Islet of Langerhans (tissue), 1 donor: ENCODE results near the gene CDCP1.
"Not testable (repeated sequence)": the region's sequence is repeated elsewhere in the genome, so short reads cannot be mapped to it uniquely, and the experiment has no call there.

Experiments
- FAIRE-seq: peaks from one replicate; lab custom pipeline; 2011; peaks lifted over from hg19 to GRCh38; lab: Jason Lieb, UNC

The CDCP1 gene

GRCh38 chr3:45169125-45169904 is 23.1 kb upstream of the CDCP1 start:
- FAIRE-seq: no peak

- no peak for FAIRE-seq
Observed at GRCh38 chr3:45168451-45168850, 22.3 kb upstream of the CDCP1 start.

- FAIRE-seq: peak; percentile 96
Observed at GRCh38 chr3:45167011-45167911, 21.1 kb upstream of the CDCP1 start.

GRCh38 chr3:45166321-45166879 is 20.2 kb upstream of the CDCP1 start:
- FAIRE-seq: no peak

GRCh38 chr3:45165497-45166283 is 19.5 kb upstream of the CDCP1 start:
- no peak for FAIRE-seq

GRCh38 chr3:45164056-45164455 is 17.9 kb upstream of the CDCP1 start:
- FAIRE-seq: no peak

GRCh38 chr3:45163481-45163880 is 17.3 kb upstream of the CDCP1 start:
- no peak for FAIRE-seq

GRCh38 chr3:45154641-45155147 is 8.5 kb upstream of the CDCP1 start:
- FAIRE-seq: no peak

- FAIRE-seq: no peak
Observed at GRCh38 chr3:45153658-45154437, 7.7 kb upstream of the CDCP1 start.

GRCh38 chr3:45152307-45152706 is 6.1 kb upstream of the CDCP1 start:
- no peak for FAIRE-seq

GRCh38 chr3:45151100-45151499 is 4.9 kb upstream of the CDCP1 start:
- no peak for FAIRE-seq

GRCh38 chr3:45148921-45149320 is 2.7 kb upstream of the CDCP1 start:
- no peak for FAIRE-seq

- FAIRE-seq: no peak
Observed at GRCh38 chr3:45145223-45145622, 955 bp downstream of the CDCP1 start.

GRCh38 chr3:45143673-45144671 is 2.2 kb downstream of the CDCP1 start:
- FAIRE-seq: no peak

GRCh38 chr3:45140770-45141155 is 5.4 kb downstream of the CDCP1 start:
- not testable (repeated sequence) for FAIRE-seq

GRCh38 chr3:45140141-45140769 is 5.9 kb downstream of the CDCP1 start:
- FAIRE-seq: no peak

- FAIRE-seq: no peak
Observed at GRCh38 chr3:45139372-45140140, 6.6 kb downstream of the CDCP1 start.

- FAIRE-seq: no peak
Observed at GRCh38 chr3:45137656-45138181, 8.5 kb downstream of the CDCP1 start.
